Measurements from ENCODE around the gene RECK. TPM values are rescaled to one million over a fixed set of nuclear protein-coding genes. Genes with fewer than 3 reads are reported as not detected.

Gene RECK
- total and polyA plus RNA-seq, 7 donors: 1.4 to 8.0 (median 2.0) TPM

DNA sequence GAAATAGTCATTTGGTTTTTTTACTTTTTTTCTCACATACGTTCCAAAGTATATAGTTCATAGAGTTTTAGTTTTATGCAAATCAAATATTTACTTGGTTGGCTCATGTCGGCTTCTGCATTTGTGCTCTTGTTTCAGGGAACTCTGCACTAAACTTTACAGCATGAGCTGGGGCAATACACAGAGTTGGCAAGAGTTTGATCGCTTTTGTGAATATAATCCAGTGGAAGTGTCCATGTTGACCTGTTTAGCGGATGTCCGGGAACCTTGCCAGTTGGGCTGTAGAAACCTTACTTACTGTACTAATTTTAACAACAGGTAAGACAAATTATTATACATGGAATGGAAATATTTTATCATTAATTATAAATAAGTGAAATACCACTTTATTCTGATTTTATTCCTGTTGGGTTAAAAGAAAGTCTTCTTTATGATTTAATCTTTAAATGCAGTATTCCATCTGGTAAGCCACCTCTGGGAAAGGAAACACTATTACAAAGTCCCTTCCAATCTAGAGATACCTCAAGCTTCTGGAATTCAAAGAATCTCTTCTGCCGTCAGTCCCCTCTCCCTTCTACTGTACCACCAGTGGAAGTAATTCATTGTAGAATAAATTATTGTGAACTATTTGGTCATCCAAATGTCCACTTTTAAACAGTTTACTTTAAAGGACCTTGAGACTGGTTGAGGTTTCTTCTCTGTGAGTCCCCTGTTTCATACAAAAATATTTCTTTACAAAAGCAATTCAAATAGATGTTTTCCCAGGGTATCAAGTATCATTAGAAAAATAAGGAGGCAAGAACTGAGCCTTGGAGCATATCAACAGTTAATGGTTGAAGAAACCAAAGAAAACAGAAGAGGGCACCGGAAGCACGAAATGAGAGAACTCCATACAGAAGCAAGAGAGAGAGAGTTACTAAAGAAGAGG lies 54.6 kb downstream of the RECK start:
- no peak overlapping the region for H3K4me3 ChIP-seq
- no peak for TF ChIP-seq CTCF (IDR thresholded peaks at IDR 0.05)
- peak overlapping the region; percentile 14 for H3K27ac ChIP-seq
- ATAC-seq (no peak), DNase-seq (no peak)
- intact Hi-C loops (cut with DNase I): no loop called here
- no peaks in the 10 kb centered on the region for H3K36me3 ChIP-seq (ENCODE audit: insufficient read depth in 1 of 2, low read depth in 1 of 2)
- WGBS, 3 donors: 36 to 41% (median 37%) methylated on average over 8 of the region's 8 CpGs
- H3K27me3 ChIP-seq (ENCODE audit: insufficient read depth in 3 of 3, low read length in 2 of 3): no peaks in the 10 kb centered on the region
- H3K4me1 ChIP-seq: peaks cover 6% of the 10 kb centered on the region
- H3K9me3 ChIP-seq: no peaks in the 10 kb centered on the region

- no peaks in the 10 kb centered on the region for H3K27me3 ChIP-seq (ENCODE audit: insufficient read depth in 3 of 3, low read length in 2 of 3)
- intact Hi-C loops (cut with DNase I): no loop called here
- peak overlapping the region; percentile 14 for H3K27ac ChIP-seq
- 74 to 89% (median 85%) methylated on average over 1 of the region's 1 CpG for WGBS, 3 donors
- H3K4me3 ChIP-seq: no peak overlapping the region
- DNase-seq (no peak), ATAC-seq (no peak)
- no peaks in the 10 kb centered on the region for H3K36me3 ChIP-seq (ENCODE audit: insufficient read depth in 1 of 2, low read depth in 1 of 2)
- no peaks in the 10 kb centered on the region for H3K9me3 ChIP-seq
- no peak for TF ChIP-seq CTCF (IDR thresholded peaks at IDR 0.05)
- peaks cover 6% of the 10 kb centered on the region for H3K4me1 ChIP-seq
Observed at GRCh38 chr9:36092014-36092413, 55.3 kb downstream of the RECK start.

DNA sequence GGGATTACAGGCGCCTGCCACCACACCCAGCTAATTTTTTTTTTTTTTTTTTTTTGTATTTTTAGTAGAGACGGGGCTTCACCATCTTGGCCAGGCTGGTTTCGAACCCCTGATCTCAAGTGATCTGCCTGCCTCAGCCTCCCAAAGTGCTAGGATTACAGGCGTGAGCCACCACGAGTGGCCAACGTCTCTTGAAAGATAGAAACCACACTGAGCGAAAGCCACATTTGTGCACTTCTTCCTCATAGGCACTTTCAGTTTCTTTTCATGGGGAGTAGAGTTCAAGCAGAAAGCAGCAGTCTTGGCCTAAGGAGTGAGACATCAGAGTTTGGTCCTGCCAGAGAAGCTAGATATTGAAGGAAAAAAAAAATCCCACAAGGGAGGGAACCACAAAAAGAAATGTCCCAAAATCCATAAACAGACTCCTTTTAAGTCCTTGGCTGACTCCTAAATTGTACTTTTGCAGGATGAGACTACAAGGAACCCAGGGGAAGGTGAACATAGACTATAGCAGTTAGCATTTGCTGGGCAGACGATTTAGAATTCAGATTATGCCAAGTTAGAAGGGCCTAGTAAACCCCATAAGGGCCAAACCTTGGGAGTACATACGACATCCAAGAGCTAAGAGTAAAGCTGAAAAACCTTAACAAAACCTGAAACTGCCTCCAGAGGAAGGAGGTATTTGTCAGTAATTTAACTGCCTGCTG lies 55.9 kb downstream of the RECK start:
- H3K27me3 ChIP-seq (ENCODE audit: insufficient read depth in 3 of 3, low read length in 2 of 3): no peaks in the 10 kb centered on the region
- intact Hi-C loops (cut with DNase I): no loop called here
- peak overlapping the region; percentile 14 for H3K27ac ChIP-seq
- WGBS, 3 donors: 88 to 93% (median 91%) methylated on average over 9 of the region's 9 CpGs
- H3K9me3 ChIP-seq: no peaks in the 10 kb centered on the region
- no peak for ATAC-seq
- peaks cover 6% of the 10 kb centered on the region for H3K4me1 ChIP-seq
- no peaks in the 10 kb centered on the region for H3K36me3 ChIP-seq (ENCODE audit: insufficient read depth in 1 of 2, low read depth in 1 of 2)
- DNase-seq: no peak
- no peak for TF ChIP-seq CTCF (IDR thresholded peaks at IDR 0.05)
- no peak overlapping the region for H3K4me3 ChIP-seq

- intact Hi-C loops (cut with DNase I): no loop called here
- no peak for ATAC-seq
- Histone ChIP-seq H3K9me3 (no peaks in the 10 kb centered on the region), H3K4me3 (no peak overlapping the region), H3K36me3 (ENCODE audit: insufficient read depth in 1 of 2, low read depth in 1 of 2) (no peaks in the 10 kb centered on the region), H3K4me1 (peaks cover 6% of the 10 kb centered on the region), H3K27ac (no peak overlapping the region), H3K27me3 (ENCODE audit: insufficient read depth in 3 of 3, low read length in 2 of 3) (no peaks in the 10 kb centered on the region)
- DNase-seq: no peak
- 86 to 93% (median 90%) methylated on average over 2 of the region's 2 CpGs for WGBS, 3 donors
- no peak for TF ChIP-seq CTCF (IDR thresholded peaks at IDR 0.05)
Observed at GRCh38 chr9:36093384-36093783, 56.7 kb downstream of the RECK start.

Data from psoas muscle (tissue), 8 donors.